HL-60 (cell line): ENCODE data around the gene SLC30A10.

ENCODE experiments used
- DNase-seq, 2 experiments: peaks; one replicate each; pipeline ENCODE4 v3.0.0-alpha.2; 2010 to 2020; ENCODE audit warnings: low read depth in 1 of 2, low spot score in 1 of 2
- H3K27ac ChIP-seq: fragments of 250-450 bp; sonication (Bioruptor Pico); replicated peaks from 2 replicates; pipeline ENCODE4 v1.5.1; 2020; ENCODE audit warnings: mild to moderate bottlenecking, moderate library complexity
- H3K27me3 ChIP-seq: fragments of 250-450 bp; sonication (Bioruptor Pico); 2 replicates; pipeline ENCODE4 v1.5.1; 2021; ENCODE audit warnings: mild to moderate bottlenecking, moderate library complexity; ENCODE audit not compliant: insufficient read depth, poor library complexity, severe bottlenecking
- H3K4me3 ChIP-seq: replicated peaks from 2 replicates; pipeline ENCODE4 v1.5.1; 2011; ENCODE audit warnings: mild to moderate bottlenecking, control low read depth, low read length; ENCODE audit not compliant: insufficient read depth
- GABPA ChIP-seq: IDR thresholded peaks from 2 replicates; pipeline ENCODE4 v1.6.1; 2012; ENCODE audit warnings: low read depth
- POLR2AphosphoS5 ChIP-seq: IDR thresholded peaks from 2 replicates; pipeline ENCODE4 v1.6.1; 2012; ENCODE audit warnings: low read depth
- SPI1 ChIP-seq: IDR thresholded peaks from 2 replicates; pipeline ENCODE4 v1.6.1; 2012; ENCODE audit warnings: low read depth, mild to moderate bottlenecking, borderline replicate concordance
- TF ChIP-seq, protein P1 (sequence below): IDR thresholded peaks from one replicate; pipeline ENCODE4 v1.5.1; 2011; ENCODE audit warnings: low read length, control low read depth, inconsistent platforms; ENCODE audit not compliant: insufficient read depth
- TF ChIP-seq, protein P2 (sequence below): IDR thresholded peaks from 2 replicates; pipeline ENCODE4 v1.6.1; 2012; ENCODE audit warnings: low read depth; ENCODE audit not compliant: insufficient replicate concordance

The SLC30A10 gene

DNA sequence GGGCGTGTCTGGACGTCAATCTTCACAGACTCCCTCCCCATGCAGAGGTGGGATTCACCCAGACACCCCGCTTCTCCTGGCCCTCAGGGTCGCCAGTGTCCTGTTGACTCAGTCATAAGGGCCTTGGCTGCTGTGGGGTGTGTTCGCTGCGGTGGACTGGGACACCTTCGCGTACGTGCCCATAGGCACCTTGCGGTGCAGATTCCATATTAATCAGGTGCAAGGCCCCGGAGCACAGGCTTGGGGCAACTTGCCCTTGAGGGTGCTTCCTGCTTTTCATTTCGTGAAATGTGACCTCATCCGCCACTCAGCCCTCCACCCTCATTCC lies 398 bp upstream of the SLC30A10 start:
- peaks cover 29% of the 10 kb centered on the region for H3K27me3 ChIP-seq
- no peak overlapping the region for H3K4me3 ChIP-seq
- H3K27ac ChIP-seq = no peak overlapping the region
- TF ChIP-seq POLR2AphosphoS5 (no peak), SPI1 (no peak), GABPA (no peak)
- TF ChIP-seq, protein P1, sequence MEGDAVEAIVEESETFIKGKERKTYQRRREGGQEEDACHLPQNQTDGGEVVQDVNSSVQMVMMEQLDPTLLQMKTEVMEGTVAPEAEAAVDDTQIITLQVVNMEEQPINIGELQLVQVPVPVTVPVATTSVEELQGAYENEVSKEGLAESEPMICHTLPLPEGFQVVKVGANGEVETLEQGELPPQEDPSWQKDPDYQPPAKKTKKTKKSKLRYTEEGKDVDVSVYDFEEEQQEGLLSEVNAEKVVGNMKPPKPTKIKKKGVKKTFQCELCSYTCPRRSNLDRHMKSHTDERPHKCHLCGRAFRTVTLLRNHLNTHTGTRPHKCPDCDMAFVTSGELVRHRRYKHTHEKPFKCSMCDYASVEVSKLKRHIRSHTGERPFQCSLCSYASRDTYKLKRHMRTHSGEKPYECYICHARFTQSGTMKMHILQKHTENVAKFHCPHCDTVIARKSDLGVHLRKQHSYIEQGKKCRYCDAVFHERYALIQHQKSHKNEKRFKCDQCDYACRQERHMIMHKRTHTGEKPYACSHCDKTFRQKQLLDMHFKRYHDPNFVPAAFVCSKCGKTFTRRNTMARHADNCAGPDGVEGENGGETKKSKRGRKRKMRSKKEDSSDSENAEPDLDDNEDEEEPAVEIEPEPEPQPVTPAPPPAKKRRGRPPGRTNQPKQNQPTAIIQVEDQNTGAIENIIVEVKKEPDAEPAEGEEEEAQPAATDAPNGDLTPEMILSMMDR = no peak
- TF ChIP-seq, protein P2, sequence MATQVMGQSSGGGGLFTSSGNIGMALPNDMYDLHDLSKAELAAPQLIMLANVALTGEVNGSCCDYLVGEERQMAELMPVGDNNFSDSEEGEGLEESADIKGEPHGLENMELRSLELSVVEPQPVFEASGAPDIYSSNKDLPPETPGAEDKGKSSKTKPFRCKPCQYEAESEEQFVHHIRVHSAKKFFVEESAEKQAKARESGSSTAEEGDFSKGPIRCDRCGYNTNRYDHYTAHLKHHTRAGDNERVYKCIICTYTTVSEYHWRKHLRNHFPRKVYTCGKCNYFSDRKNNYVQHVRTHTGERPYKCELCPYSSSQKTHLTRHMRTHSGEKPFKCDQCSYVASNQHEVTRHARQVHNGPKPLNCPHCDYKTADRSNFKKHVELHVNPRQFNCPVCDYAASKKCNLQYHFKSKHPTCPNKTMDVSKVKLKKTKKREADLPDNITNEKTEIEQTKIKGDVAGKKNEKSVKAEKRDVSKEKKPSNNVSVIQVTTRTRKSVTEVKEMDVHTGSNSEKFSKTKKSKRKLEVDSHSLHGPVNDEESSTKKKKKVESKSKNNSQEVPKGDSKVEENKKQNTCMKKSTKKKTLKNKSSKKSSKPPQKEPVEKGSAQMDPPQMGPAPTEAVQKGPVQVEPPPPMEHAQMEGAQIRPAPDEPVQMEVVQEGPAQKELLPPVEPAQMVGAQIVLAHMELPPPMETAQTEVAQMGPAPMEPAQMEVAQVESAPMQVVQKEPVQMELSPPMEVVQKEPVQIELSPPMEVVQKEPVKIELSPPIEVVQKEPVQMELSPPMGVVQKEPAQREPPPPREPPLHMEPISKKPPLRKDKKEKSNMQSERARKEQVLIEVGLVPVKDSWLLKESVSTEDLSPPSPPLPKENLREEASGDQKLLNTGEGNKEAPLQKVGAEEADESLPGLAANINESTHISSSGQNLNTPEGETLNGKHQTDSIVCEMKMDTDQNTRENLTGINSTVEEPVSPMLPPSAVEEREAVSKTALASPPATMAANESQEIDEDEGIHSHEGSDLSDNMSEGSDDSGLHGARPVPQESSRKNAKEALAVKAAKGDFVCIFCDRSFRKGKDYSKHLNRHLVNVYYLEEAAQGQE = no peak
- no peak for DNase-seq

DNA sequence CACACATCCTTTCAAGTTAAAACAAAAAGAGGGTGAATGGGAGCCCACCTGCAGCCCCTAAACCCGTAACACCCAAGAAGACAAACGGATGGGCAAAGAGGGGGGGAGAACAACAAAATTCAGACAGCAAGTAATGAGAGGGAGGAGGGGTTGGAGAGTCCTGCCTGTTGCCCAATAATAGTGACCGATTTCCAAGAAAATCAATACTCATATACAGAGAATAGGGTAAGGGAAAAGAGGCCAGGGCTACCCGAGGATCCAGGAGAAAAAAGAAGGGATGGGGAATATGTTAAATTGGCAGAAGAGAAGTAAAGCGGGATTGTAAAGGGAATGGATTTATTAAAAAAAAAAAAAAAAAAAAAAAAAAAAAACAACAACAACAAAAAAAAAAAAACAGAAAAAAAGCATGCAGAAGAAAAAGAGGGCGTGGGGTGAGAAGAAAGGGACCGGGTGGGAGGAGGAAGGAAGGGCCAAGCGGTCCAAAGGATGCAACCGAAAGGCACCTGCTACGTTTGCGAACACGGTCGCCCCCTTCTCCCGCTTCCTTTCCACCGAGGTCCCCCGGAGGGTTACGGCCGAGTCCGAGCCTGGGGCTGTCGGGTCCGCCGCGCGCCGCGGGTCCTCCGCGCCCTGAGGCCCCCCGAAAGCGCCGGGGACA lies 930 bp downstream of the SLC30A10 start:
- Histone ChIP-seq H3K4me3 (peak overlapping the region; percentile 21; the same call in 1 of the 2 replicates), H3K27me3 (peaks cover 31% of the 10 kb centered on the region), H3K27ac (no peak overlapping the region)
- DNase-seq = no peak
- TF ChIP-seq, protein P1 = no peak
- TF ChIP-seq SPI1 (no peak), GABPA (no peak), POLR2AphosphoS5 (no peak)
- TF ChIP-seq, protein P2 = no peak

DNA sequence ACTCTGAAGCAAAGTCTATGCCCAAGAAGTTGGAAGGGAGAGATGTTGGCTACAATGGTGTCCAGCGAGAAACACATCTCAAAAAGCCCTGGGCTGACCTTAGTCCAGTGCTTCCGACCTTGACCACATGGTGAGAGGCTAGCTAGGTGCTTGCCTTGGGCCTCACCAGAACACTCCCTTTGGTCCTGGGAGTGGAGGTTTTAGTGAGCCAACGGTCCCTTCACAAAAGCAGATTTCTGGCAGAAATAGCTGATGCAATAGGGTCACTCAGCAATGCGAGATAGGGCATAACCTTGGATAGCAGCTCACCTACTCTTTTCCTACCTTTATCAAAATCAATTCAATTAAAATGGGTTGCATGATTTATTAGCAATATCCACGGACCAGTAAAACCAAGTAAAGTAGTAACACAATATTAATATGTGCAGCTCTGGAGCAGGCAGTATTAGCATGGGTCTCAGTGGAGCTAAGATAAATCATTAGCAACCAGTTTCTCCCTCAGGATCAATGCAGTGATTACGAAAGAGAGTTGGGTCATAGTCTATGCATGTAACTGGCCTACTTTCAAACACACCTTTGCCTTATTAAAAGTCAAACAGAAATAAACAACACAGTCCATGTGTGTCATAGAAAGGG lies 1.9 kb downstream of the SLC30A10 start:
- TF ChIP-seq, protein P2 = no peak
- TF ChIP-seq, protein P1 = no peak
- TF ChIP-seq GABPA (no peak), SPI1 (no peak), POLR2AphosphoS5 (no peak)
- no peak overlapping the region for H3K4me3 ChIP-seq
- H3K27me3 ChIP-seq = peaks cover 28% of the 10 kb centered on the region
- H3K27ac ChIP-seq = no peak overlapping the region
- no peak for DNase-seq
